ENCODE data around the gene BAIAP2L1.

The BAIAP2L1 gene

GRCh38 chr7:98254951-98255610 lies 145.8 kb downstream of the BAIAP2L1 start:
- Histone ChIP-seq H3K27ac (ENCODE audit: extremely low read depth, low read depth, low read length) (no peak overlapping the region), H3K36me3 (ENCODE audit: control insufficient read depth in 2 of 2, insufficient read depth in 1 of 2, low read length in 2 of 2) (peaks cover 0 to 14% of the 10 kb centered on the region in 2 experiments), H3K4me3 (ENCODE audit: low read depth, low read length) (no peak overlapping the region), H3K9me3 (ENCODE audit: control insufficient read depth, insufficient read depth, low read depth, low read length) (no peaks in the 10 kb centered on the region), H3K4me1 (ENCODE audit: control insufficient read depth, insufficient read depth, low read length) (peaks cover 2% of the 10 kb centered on the region; the same call in 1 of the 2 replicates)
- CTCF ChIA-PET: interaction anchor here (0.6 kb wide), 2 partner anchors 433 to 461 kb away, joined by 3 read pairs; no protein-coding TSS in a partner anchor
- TF ChIP-seq ZNF138 (tag by site-specific recombination; IDR thresholded peaks at IDR 0.05; ENCODE audit: borderline replicate concordance): no peak
- no peak for TF ChIP-seq ZNF184 (tag by site-specific recombination; IDR thresholded peaks at IDR 0.05)
- no peak for TF ChIP-seq ZNF529 (tag by site-specific recombination; IDR thresholded peaks at IDR 0.05; ENCODE audit: insufficient replicate concordance)
- TF ChIP-seq YY1 (tag by site-specific recombination; IDR thresholded peaks at IDR 0.05): no peak
- TF ChIP-seq MZF1 (tag by site-specific recombination; IDR thresholded peaks at IDR 0.05; ENCODE audit: borderline replicate concordance): no peak
- POLR2A ChIA-PET: interaction anchor here (0.7 kb wide), 1 partner anchor 9 kb away, joined by 3 read pairs; no protein-coding TSS in a partner anchor

GRCh38 chr7:98254516-98254915 lies 146.4 kb downstream of the BAIAP2L1 start:
- peaks cover 0 to 14% of the 10 kb centered on the region in 2 experiments for H3K36me3 ChIP-seq (ENCODE audit: control insufficient read depth in 2 of 2, insufficient read depth in 1 of 2, low read length in 2 of 2)
- ChIA-PET POLR2A (interaction anchor here (0.7 kb wide), 1 partner anchor 9 kb away, joined by 3 read pairs; no protein-coding TSS in a partner anchor), CTCF (interaction anchor here (0.6 kb wide), 2 partner anchors 432 to 462 kb away, joined by 3 read pairs; no protein-coding TSS in a partner anchor)
- H3K4me1 ChIP-seq (ENCODE audit: control insufficient read depth, insufficient read depth, low read length): peaks cover 2% of the 10 kb centered on the region; the same call in 1 of the 2 replicates
- no peak overlapping the region for H3K27ac ChIP-seq (ENCODE audit: extremely low read depth, low read depth, low read length)
- TF ChIP-seq ZNF701 (tag by site-specific recombination; IDR thresholded peaks at IDR 0.05): no peak
- TF ChIP-seq ZNF280D (tag by site-specific recombination; IDR thresholded peaks at IDR 0.05): no peak
- TF ChIP-seq TCF7L2 (IDR thresholded peaks at IDR 0.05; ENCODE audit: borderline replicate concordance, low read depth, low read length): no peak
- no peak for TF ChIP-seq ZNF133 (tag by site-specific recombination; IDR thresholded peaks at IDR 0.05)
- no peak for TF ChIP-seq ZSCAN16 (tag by site-specific recombination; IDR thresholded peaks at IDR 0.05)
- no peak for TF ChIP-seq REPIN1 (tag by site-specific recombination; IDR thresholded peaks at IDR 0.05; ENCODE audit: low read depth)
- TF ChIP-seq ZNF518A (tag by site-specific recombination; conservative IDR thresholded peaks at IDR 0.05; ENCODE audit: low read depth): no peak
- no peak for TF ChIP-seq ZNF449 (tag by site-specific recombination; IDR thresholded peaks at IDR 0.05)
- no peak for TF ChIP-seq ZBTB6 (tag by site-specific recombination; IDR thresholded peaks at IDR 0.05)
- TF ChIP-seq KLF8 (tag by site-specific recombination; IDR thresholded peaks at IDR 0.05): no peak
- TF ChIP-seq ZSCAN30 (tag by site-specific recombination; IDR thresholded peaks at IDR 0.05): no peak
- no peak for TF ChIP-seq ZNF248 (tag by site-specific recombination; IDR thresholded peaks at IDR 0.05)
- TF ChIP-seq ZNF510 (tag by site-specific recombination; IDR thresholded peaks at IDR 0.05; ENCODE audit: insufficient replicate concordance): no peak
- no peak for TF ChIP-seq ZNF529 (tag by site-specific recombination; IDR thresholded peaks at IDR 0.05; ENCODE audit: insufficient replicate concordance)
- TF ChIP-seq ZNF239 (tag by site-specific recombination; IDR thresholded peaks at IDR 0.05): no peak
- TF ChIP-seq ZXDB (tag by site-specific recombination; IDR thresholded peaks at IDR 0.05): no peak
- H3K9me3 ChIP-seq (ENCODE audit: control insufficient read depth, insufficient read depth, low read depth, low read length): no peaks in the 10 kb centered on the region
- H3K4me3 ChIP-seq (ENCODE audit: low read depth, low read length): no peak overlapping the region
